Effector CD4-positive, alpha-beta T cell (primary cell): ENCODE measurements around the gene CAMSAP1.

ENCODE experiments used
- DNase-seq: peaks from one replicate; pipeline ENCODE4 v3.0.0-alpha.2; 2020

The CAMSAP1 gene

GRCh38 chr9:135772702-135773493, 134.4 kb downstream of the CAMSAP1 start:
- DNase-seq: no peak

GRCh38 chr9:135772056-135772646, 135.2 kb downstream of the CAMSAP1 start:
- DNase-seq: no peak

GRCh38 chr9:135771401-135772051, 135.8 kb downstream of the CAMSAP1 start:
- no peak for DNase-seq

DNA sequence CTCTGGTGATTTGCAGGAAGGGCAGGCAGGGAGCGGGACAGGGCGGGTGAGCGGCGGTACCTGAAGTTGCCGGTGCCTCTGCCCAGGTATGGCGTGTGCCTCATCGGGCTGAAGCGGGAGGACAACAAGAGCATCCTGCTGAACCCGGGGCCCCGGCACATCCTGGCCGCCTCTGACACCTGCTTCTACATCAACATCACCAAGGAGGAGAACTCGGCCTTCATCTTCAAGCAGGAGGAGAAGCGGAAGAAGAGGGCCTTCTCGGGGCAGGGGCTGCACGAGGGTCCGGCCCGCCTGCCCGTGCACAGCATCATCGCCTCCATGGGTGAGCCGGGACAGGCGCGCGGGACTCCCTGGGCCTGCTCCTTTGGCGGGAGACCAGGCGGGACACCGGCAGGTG, 136.6 kb downstream of the CAMSAP1 start:
- DNase-seq: no peak

DNA sequence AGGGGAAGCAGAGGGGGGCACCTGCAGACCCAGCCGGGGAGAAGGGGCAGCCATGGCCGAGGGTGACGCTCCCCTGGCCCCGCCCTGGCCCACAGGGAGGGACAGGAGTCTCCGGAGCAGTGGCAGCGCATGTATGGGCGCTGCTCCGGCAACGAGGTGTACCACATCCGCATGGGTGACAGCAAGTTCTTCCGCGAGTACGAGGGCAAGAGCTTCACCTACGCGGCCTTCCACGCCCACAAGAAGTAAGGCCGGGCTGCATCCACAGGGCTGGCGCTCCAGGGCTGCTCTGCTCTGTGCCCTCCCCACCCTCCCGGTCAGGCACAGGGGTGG, 137.2 kb downstream of the CAMSAP1 start:
- DNase-seq: no peak

- no peak for DNase-seq
Observed at GRCh38 chr9:135769489-135770202, 137.7 kb downstream of the CAMSAP1 start.

DNA sequence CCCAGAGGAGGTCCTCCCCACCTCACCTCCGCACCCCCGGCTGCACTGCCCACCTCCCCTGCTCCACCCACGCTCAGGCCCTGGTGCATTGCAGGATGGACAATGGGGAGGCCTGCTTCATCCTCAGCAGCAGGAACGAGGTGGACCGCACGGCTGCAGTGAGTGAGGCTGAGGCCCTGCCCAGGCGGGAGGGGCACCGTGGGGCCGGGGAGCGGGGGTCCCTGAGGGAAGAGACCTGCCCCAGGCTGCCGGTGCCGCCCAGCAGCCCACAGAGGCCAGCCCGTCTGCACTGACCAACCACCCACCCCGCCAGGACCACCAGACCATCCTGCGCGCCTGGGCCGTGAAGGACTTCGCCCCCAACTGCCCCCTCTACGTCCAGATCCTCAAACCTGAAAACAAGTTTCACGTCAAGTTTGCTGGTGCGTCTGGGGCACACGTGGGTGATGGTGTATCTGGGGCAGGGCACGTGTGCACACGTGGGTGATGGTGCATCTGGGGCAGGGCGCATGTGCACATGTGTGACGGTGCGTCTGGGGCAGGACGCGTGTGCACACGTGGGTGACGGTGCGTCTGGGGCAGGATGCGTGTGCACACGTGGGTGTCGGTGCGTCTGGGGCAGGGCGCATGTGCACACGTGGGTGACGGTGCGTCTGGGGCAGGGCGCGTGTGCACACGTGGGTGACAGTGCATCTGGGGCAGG, 138.7 kb downstream of the CAMSAP1 start:
- no peak for DNase-seq

GRCh38 chr9:135766707-135767106, 140.6 kb downstream of the CAMSAP1 start:
- DNase-seq: no peak

GRCh38 chr9:135766251-135766650, 141.1 kb downstream of the CAMSAP1 start:
- no peak for DNase-seq

DNA sequence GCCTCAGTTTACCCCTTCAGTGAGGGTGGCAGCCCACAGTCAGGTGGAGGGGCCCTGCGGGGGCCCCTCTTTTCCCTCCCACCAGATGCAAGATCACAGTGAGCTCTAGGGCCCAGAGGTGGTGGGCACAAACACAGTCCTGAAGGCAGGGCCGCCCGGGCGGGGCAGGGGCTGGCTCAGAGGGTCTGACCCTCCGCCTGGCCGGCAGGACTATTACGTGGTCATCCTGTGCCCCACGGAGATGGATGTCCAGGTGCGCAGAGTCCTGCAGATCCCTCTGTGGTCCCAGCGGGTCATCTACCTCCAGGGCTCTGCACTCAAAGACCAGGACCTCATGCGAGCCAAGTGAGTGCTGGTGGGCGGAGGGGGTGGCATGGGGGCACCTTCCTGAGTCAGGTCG, 141.9 kb downstream of the CAMSAP1 start:
- no peak for DNase-seq

DNA sequence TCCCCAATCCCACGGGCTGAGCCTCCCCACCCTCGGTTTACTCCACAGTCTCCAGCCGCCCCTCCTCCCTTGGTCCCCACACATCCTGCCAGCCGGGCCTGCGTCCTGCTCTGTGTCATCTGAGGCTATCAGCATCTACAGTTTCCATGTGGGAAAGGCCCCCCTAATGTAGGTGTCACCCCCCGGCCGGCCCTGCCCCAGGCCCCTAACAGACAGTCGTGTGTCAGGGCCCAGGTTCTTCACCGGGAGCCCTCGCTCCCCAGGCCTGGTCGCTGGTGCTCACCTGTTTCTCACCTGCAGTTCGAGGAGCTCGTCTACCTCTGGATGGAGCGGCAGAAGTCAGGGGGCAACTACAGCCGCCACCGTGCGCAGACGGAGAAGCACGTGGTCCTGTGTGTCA, 142.6 kb downstream of the CAMSAP1 start:
- no peak for DNase-seq

- DNase-seq: no peak
Observed at GRCh38 chr9:135763716-135764446, 143.5 kb downstream of the CAMSAP1 start.

- no peak for DNase-seq
Observed at GRCh38 chr9:135762921-135763320, 144.4 kb downstream of the CAMSAP1 start.

- DNase-seq: no peak
Observed at GRCh38 chr9:135761845-135762168, 145.5 kb downstream of the CAMSAP1 start.

DNA sequence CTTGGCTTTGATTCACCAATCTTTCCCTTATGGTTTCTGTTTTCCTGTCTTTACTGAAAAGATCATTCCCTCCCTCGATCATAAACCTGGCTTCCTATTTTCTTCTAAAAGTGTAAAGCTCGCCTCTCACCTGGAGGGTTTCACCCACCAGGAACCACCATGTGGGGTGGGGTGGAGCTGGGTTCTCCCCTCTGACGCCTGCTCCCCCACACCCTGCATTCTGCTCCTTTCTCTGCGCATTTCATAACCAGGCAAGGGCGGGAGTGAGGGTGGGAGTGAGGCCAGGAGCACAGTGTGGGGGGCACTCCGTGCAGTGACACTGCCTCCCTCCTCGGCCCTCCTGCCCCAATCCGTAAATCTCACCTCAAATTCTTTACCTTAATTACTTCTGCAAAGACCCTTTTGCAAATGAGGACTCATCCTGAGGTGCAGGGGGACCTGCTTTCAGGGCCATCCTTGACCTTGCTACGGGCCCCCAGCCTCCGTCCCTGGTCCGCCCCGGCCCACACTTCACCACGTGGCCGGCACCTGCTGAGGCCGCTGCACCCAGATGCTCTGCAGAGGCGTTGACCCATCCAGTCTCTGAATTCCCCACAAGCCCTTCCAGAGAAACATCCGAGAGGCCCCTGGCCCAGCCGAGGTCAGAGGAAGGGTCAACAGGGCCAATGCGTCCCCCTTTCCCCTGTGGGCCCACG, 146.0 kb downstream of the CAMSAP1 start:
- no peak for DNase-seq

DNA sequence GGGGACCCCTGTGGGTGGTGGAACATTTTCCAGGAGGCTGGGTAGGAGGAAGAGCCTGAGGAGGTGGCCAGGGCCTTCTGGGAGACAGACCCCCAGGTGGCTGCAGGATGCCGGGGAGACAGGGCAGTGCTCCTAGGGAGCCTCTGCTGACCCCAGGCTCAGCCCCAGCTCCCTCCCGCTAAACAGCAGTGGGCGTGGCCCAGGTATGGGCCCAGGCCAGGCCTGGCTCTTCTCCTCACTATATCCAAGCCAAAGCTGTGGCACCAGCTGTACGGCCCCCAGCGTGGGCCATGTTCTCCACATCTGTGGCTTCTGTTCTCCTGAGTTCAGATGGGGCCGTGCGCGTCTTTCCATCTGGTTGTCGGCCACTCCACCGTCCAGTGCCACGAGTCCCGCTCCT, 146.9 kb downstream of the CAMSAP1 start:
- no peak for DNase-seq

DNA sequence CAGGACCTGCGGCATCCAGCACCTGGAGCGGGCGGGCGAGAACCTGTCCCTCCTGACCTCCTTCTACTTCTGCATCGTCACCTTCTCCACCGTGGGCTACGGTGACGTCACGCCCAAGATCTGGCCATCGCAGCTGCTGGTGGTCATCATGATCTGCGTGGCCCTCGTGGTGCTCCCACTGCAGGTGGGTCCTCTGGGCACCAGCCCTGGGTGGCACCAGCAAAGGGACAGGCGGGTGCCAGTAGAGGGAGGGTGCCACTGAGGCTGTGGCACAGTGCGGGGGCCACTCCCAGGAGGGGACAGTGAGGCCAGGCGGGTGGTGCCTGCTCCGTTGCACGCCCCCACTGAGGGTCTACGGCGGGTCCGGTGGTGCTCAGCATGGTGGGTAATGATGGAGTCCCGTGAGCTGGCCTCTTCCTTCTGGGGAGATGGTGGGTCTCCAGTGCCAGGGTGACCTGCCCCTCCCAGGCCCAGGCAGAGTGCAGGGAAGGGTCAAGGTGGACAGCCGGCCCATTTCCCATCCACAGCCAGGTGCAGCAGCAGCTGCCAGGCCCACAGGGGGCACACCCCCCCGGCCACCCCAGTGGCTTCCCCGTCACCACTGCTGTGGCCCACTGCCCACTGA, 147.6 kb downstream of the CAMSAP1 start:
- no peak for DNase-seq

DNA sequence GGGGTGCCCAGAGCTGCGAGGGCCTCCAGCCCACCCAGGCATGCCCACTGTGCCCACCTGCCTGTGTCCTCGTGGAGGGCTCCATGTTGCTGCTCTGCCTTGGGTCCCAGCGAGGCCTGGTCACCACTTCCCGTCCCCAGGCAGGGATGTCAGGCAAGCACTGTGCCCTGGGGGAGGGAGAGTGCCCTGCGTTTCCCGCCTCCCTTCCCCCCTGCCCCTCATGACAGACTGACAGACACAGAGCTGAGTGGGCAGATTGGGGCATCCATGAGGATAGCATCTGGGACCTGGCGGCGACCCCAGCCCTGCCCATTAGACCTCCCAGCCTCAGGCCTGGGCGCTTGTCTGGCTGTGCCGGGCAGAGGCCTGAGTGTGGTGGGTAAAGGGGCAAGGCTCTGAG, 148.5 kb downstream of the CAMSAP1 start:
- DNase-seq: no peak
